AG10803 (cell line): Measurements from ENCODE around the gene SPR.

ENCODE experiments used
- DNase-seq: peaks from one replicate; pipeline ENCODE4 v3.0.0; 2010; ENCODE audit warnings: low read depth
- H3K4me3 ChIP-seq: 2 replicates; pipeline ENCODE4 v1.5.1; 2011; ENCODE audit warnings: mild to moderate bottlenecking, low read length, control low read depth
- CTCF ChIP-seq: conservative IDR thresholded peaks from 2 replicates; pipeline ENCODE4 v1.5.1; 2011; ENCODE audit warnings: mild to moderate bottlenecking, low read length, control low read depth, inconsistent platforms

SPR gene

GRCh38 chr2:72933207-72933606 is 46.0 kb downstream of the SPR start:
- H3K4me3 ChIP-seq: no peak overlapping the region
- TF ChIP-seq CTCF: no peak
- no peak for DNase-seq

- no peak overlapping the region for H3K4me3 ChIP-seq
- no peak for TF ChIP-seq CTCF
- DNase-seq: no peak
Observed at GRCh38 chr2:72933646-72934151, 46.5 kb downstream of the SPR start.

- DNase-seq: no peak
Observed at GRCh38 chr2:72934683-72935610, 47.7 kb downstream of the SPR start.

GRCh38 chr2:72935611-72935957 is 48.4 kb downstream of the SPR start:
- H3K4me3 ChIP-seq: no peak overlapping the region
- DNase-seq: no peak
- no peak for TF ChIP-seq CTCF

More at GRCh38 chr2:72934683-72935610, 47.7 kb downstream of the SPR start:
- H3K4me3 ChIP-seq: no peak overlapping the region
- peak; percentile 7; the same call in 1 of the 2 replicates for TF ChIP-seq CTCF

GRCh38 chr2:72936660-72937355 is 49.6 kb downstream of the SPR start:
- DNase-seq: no peak
- TF ChIP-seq CTCF: no peak
- H3K4me3 ChIP-seq: no peak overlapping the region

- H3K4me3 ChIP-seq: no peak overlapping the region
- DNase-seq: peak; percentile 39
- no peak for TF ChIP-seq CTCF
Observed at GRCh38 chr2:72937356-72937669, 50.1 kb downstream of the SPR start.

- no peak for DNase-seq
- TF ChIP-seq CTCF: no peak
- no peak overlapping the region for H3K4me3 ChIP-seq
Observed at GRCh38 chr2:72938455-72938854, 51.2 kb downstream of the SPR start.
